ENCODE results near the gene COPS7A.
A peak's percentile ranks its signal among the peaks of the same experiment; 100 is the strongest.

GRCh38 chr12:6771509-6772330, 47.9 kb downstream of the COPS7A start:
- TF ChIP-seq POLR2A (IDR thresholded peaks at IDR 0.05) = no peak
- TF ChIP-seq CTCF (IDR thresholded peaks at IDR 0.05) = no peak
- peak in 1 of 2 donors; percentile 43 for TF ChIP-seq EP300 (IDR thresholded peaks at IDR 0.05)

All from tibial nerve (tissue), 4 donors.